Measurements from ENCODE around the gene ELN. TPM values are rescaled to one million over a fixed set of nuclear protein-coding genes. Genes with fewer than 3 reads are reported as not detected.
"Not testable (repeated sequence)": the region's sequence is repeated elsewhere in the genome, so short reads cannot be mapped to it uniquely, and the experiment has no call there.

The ELN gene
- total RNA-seq, result 10 to 100 TPM; 17.6 to 51.5 (median 39.1) TPM
- 10 to 100 TPM; 13.2 to 38.1 TPM for polyA plus RNA-seq
- long read RNA-seq, donor 1, transcript ELN-221 (32 exons, 2,583 nt), result major isoform, 5 of 61 reads
- long read RNA-seq, donor 1, partial matches to known transcripts, result 13 of 61 reads
- long read RNA-seq, donor 1, other reads (novel, unspliced or antisense), result 40 of 61 reads
- long read RNA-seq, donor 2, partial matches to known transcripts, result 27 of 28 reads
- long read RNA-seq, donor 2, other reads (novel, unspliced or antisense), result 0 of 28 reads
- long read RNA-seq, donor 3, transcript ELN-221 (32 exons, 2,583 nt), result major isoform, 7 of 57 reads
- long read RNA-seq, donor 3, partial matches to known transcripts, result 13 of 57 reads
- long read RNA-seq, donor 3, other reads (novel, unspliced or antisense), result 27 of 57 reads

DNA sequence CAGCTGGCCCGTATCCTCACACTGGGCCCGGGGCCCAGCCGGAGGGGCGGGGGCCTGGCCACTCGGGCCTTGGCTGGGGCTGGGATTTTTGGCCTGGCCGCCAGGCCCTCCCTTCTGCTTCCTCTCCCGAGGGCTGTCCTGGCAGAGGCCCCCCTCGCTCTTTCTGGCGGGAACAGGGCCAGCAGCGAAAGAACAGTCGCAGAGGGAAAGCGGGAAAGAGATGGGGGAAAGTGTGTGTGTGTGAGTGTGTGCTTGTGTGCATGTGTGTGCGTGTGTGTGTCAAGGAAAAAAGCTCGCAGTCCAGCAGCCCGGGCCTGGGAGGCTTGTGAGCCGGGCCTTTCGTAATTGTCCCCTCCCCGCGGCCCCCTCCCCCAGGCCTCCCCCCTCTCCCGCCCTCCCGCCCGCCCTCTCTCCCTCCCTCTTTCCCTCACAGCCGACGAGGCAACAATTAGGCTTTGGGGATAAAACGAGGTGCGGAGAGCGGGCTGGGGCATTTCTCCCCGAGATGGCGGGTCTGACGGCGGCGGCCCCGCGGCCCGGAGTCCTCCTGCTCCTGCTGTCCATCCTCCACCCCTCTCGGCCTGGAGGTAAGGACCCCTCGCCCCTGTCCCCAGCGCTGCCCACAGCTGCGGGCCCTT is at the start of gene ELN:
TSS of gene ELN (plus strand) at position 491 of the 638 bp plus-strand sequence. CDS start at position 506, 15 bp downstream.
- H3K4me3 ChIP-seq, result peak within 1 kb of the TSS; percentile 57
- no peaks in the 10 kb centered on the region for H3K9me3 ChIP-seq
- H3K4me1 ChIP-seq (ENCODE audit: insufficient read depth), result peaks cover 32% of the 10 kb centered on the region
- TF ChIP-seq CTCF (IDR thresholded peaks at IDR 0.05) (no peak), EP300 (IDR thresholded peaks at IDR 0.05) (no peak), POLR2A (IDR thresholded peaks at IDR 0.05) (no peak)
- peak; percentile 94 to 97 (median 95) for DNase-seq
- H3K27me3 ChIP-seq, result no peaks in the 10 kb centered on the region
- intact Hi-C loops (cut with DNase I), result loop anchor here (5.0 to 10.0 kb wide), 4 partner anchors 49 to 163 kb away; partner anchors contain the start of gene TMEM270 (in 1 of the 4)
- H3K27ac ChIP-seq, result peak within 1 kb of the TSS; percentile 34 to 89
- no peaks in the 10 kb centered on the region for H3K36me3 ChIP-seq
- WGBS, 3 donors, result 0 to 1% (median 1%) methylated on average over 28 to 39 of the region's 39 CpGs

- H3K27me3 ChIP-seq, result no peaks in the 10 kb centered on the region
- H3K36me3 ChIP-seq, result no peaks in the 10 kb centered on the region
- no peak overlapping the region for H3K4me3 ChIP-seq
- peaks cover 3% of the 10 kb centered on the region for H3K4me1 ChIP-seq (ENCODE audit: insufficient read depth)
- H3K9me3 ChIP-seq, result no peaks in the 10 kb centered on the region
- intact Hi-C loops (cut with DNase I), result no loop called here
- peak in 1 of 5 donors; percentile 35 for DNase-seq
- no peak overlapping the region for H3K27ac ChIP-seq
- TF ChIP-seq EP300 (IDR thresholded peaks at IDR 0.05) (no peak), POLR2A (IDR thresholded peaks at IDR 0.05) (no peak), CTCF (IDR thresholded peaks at IDR 0.05) (no peak)
- 62 to 67% (median 64%) methylated on average over 23 to 24 of the region's 24 CpGs for WGBS, 3 donors
These were observed 49.1 kb upstream of the ELN start for GRCh38 chr7:73978661-73979563.

DNA sequence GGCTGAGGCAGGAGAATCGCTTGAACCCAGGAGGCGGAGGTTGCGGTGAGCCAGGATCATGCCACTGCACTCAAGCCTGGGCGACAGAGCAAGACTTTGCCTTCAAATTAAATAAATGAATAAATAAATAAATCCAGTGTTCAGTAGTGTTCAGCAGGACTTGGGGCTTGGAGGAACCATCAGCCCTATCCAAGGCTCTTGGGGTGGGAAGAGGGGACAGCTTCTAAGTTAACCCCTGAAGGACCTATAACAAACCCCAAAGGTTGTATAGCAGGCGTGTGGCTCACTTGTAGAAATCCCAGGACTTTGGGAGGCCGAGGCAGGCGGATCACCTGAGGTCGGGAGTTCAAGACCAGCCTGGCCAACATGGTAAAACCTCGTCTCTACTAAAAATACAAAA is 48.3 kb upstream of the ELN start:
- intact Hi-C loops (cut with DNase I); H3K36me3 ChIP-seq; DNase-seq; H3K27ac ChIP-seq; H3K9me3 ChIP-seq; H3K4me3 ChIP-seq; H3K27me3 ChIP-seq; H3K4me1 ChIP-seq (ENCODE audit: insufficient read depth): not testable (repeated sequence)
- WGBS, 3 donors, result 91 to 97% (median 94%) methylated on average over 9 of the region's 9 CpGs

DNA sequence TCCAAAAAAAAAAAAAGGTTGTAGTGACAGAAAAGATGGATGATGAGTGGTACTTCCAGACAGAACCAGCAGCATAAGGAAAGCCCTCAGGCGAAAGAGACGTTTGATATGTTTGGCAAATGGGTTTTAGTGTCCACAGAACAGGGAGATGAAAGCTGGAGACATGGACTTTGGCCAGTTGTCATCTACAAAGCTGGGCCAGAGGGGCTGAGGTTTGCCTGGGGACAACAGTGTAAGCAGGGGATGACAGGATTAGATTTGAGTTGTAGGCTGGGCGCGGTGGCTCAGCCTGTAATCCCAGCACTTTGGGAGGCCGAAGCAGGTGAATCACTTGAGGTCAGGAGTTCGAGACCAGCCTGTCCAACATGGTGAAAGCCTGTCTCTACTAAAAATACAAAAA is 47.8 kb upstream of the ELN start:
- Histone ChIP-seq H3K4me1 (ENCODE audit: insufficient read depth) (peaks cover 3% of the 10 kb centered on the region), H3K27me3 (no peaks in the 10 kb centered on the region), H3K4me3 (no peak overlapping the region), H3K9me3 (no peaks in the 10 kb centered on the region), H3K27ac (no peak overlapping the region), H3K36me3 (no peaks in the 10 kb centered on the region)
- intact Hi-C loops (cut with DNase I), result no loop called here
- TF ChIP-seq POLR2A (IDR thresholded peaks at IDR 0.05), result no peak
- no peak for TF ChIP-seq EP300 (IDR thresholded peaks at IDR 0.05)
- no peak for TF ChIP-seq CTCF (IDR thresholded peaks at IDR 0.05)
- 93 to 98% (median 96%) methylated on average over 6 of the region's 6 CpGs for WGBS, 3 donors
- DNase-seq, result peak in 1 of 5 donors; percentile 3
